Heart right ventricle (tissue), 16 donors: ENCODE measurements around the gene RAB3IL1. TPM values are rescaled to one million over a fixed set of nuclear protein-coding genes. Genes with fewer than 3 reads are reported as not detected.

Source experiments
- ATAC-seq, 8 donors: fragments of 200-7000 bp; cut with Tn5 transposase; one replicate each; pipeline ENCODE4 v1.9.1; 2020; ENCODE audit warnings: mild to moderate bottlenecking in 8 of 8, moderate library complexity in 8 of 8, moderate number of reproducible peaks in 1 of 8
- DNase-seq, 2 donors: peaks; one replicate each; pipeline ENCODE4 v3.0.0-alpha.2; 2020
- H3K27ac ChIP-seq, 10 donors: fragments of 200-600 bp; sonication (generic) in 2 of 10; one replicate each; pipeline versions ENCODE4 v1.5.0 to v1.8.0; 2020 to 2022; ENCODE audit warnings: mild to moderate bottlenecking in 3 of 10
- H3K27me3 ChIP-seq, 7 donors: fragments of 200-600 bp; one replicate each; pipeline ENCODE4 v1.8.0; 2021 to 2022; ENCODE audit warnings: mild to moderate bottlenecking in 2 of 7
- H3K36me3 ChIP-seq, 9 donors: fragments of 200-600 bp; sonication (generic) in 1 of 9; one replicate each; pipeline versions ENCODE4 v1.5.0 to v1.8.0; 2020 to 2022; ENCODE audit warnings: mild to moderate bottlenecking in 2 of 9
- H3K4me1 ChIP-seq, 9 donors: fragments of 200-600 bp; sonication (generic) in 1 of 9; one replicate each; pipeline versions ENCODE4 v1.5.0 to v1.8.0; 2020 to 2022; ENCODE audit warnings: mild to moderate bottlenecking in 4 of 9
- H3K4me3 ChIP-seq, 10 donors: fragments of 200-600 bp; sonication (generic) in 2 of 10; one replicate each; pipeline versions ENCODE4 v1.5.0 to v1.8.0; 2020 to 2022; ENCODE audit warnings: mild to moderate bottlenecking in 7 of 10, moderate library complexity in 2 of 10
- H3K9me3 ChIP-seq, 11 donors: fragments of 200-600 bp in 10 of 11; sonication (generic) in 2 of 11; one replicate each; pipeline versions ENCODE4 v1.5.0 to v1.8.0; 2013 to 2022; ENCODE audit warnings: mild to moderate bottlenecking in 2 of 11, control low read depth in 1 of 11, moderate library complexity in 1 of 11
- CTCF ChIP-seq, 9 donors: fragments of 200-600 bp; sonication (generic) in 2 of 9; IDR thresholded peaks; one replicate each; pipeline versions ENCODE4 v1.5.0 to v1.8.0; 2021 to 2022; ENCODE audit warnings: antibody characterized with exemption in 9 of 9, mild to moderate bottlenecking in 5 of 9, moderate library complexity in 1 of 9
- WGBS, 2 donors: extraction: QIAGEN DNeasy Blood & Tissue Kit; methylation state at CpG; one replicate each; pipeline ENCODE4 v1.1.7; 2013; ENCODE audit warnings: inconsistent platforms in 1 of 2; 5-methylcytosine and 5-hydroxymethylcytosine counted together
- intact Hi-C, 10 donors: fragments of 100-400 bp; cut with DNase I; formaldehyde crosslinking; loops; one replicate each; pipeline versions ENCODE4 v1.11.1 to v1.14.2; 2022
- polyA plus RNA-seq, 2 donors: library from polyadenylated mRNA; stranded (reverse); fragments of 200-250 nt; gene quantifications; one replicate each; pipeline ENCODE4 v1.2.3, GENCODE V29; 2013
- total RNA-seq, 10 donors: library from RNA; stranded (reverse); fragmentation: NEBNext Ultra II Directional in 3 of 10; extraction: Animal tissue kit (Norgen Biotek cat#: 25700) in 3 of 10; gene quantifications; one replicate each; pipeline versions ENCODE4 v1.2.1 to v1.2.4, GENCODE V29; 2021 to 2023
- donor health status: Arrhythmogenic right ventricular cardiomyopathy.
- donor health status: ischemic (EF 13 %, LVEDD 7.1; RV severe dilation, severe dysfunction).
- donor health status: healthy with polysubstance abuse.
- donor health status: DM: no; HTN: yes; CAD: no.
- donor health status: DM: no; HTN: no; CAD: no.
- donor health status: ischemic (EF 25% LVEDD 6.9; RV normal size, moderate dysfunction).
- donor health status: ischemic (EF 25% LVEDD 5.7; RV mildly dilated, moderate dysfunction).
- donor health status: healthy.
- donor health status: DM: yes; HTN: yes; CAD: no.
- donor health status: Ischemic cardiomyopathy.
- donor health status: ischemic (EF 35%, LVEDD 5.7; RV mildly dilated, moderate dysfunction).
- donor health status: nonischemic (EF 11% LVEDD 7.7; RV severe dilation, severe dysfunction).
- donor health status: DM: yes; HTN: yes; CAD: no.
- donor health status: PGD.
- donor health status: ischemic (EF 29% LVEDD 5.4; RV normal size, mild dysfunction).
- donor health status: nonischemic (EF 23%, LVEDD 6.1; RV moderate dilation, normal function).

RAB3IL1 gene
- total and polyA plus RNA-seq, 12 donors, result 3.7 to 11.1 (median 7.5) TPM

GRCh38 chr11:61870541-61871031 is 46.8 kb downstream of the RAB3IL1 start:
- TF ChIP-seq CTCF (IDR thresholded peaks at IDR 0.05), result no peak
- ATAC-seq, result peak in 1 of 8 donors; percentile 14
- Histone ChIP-seq H3K27ac (peak overlapping the region in 9 of 10 donors; percentile 5 to 72 (median 53)), H3K36me3 (peaks cover 0 to 23% (median 0%) of the 10 kb centered on the region in 9 donors), H3K9me3 (no peaks in the 10 kb centered on the region), H3K4me3 (peak overlapping the region in 2 of 10 donors; percentile 10 to 18), H3K27me3 (no peaks in the 10 kb centered on the region), H3K4me1 (peaks cover 6 to 49% (median 31%) of the 10 kb centered on the region in 9 donors)
- intact Hi-C loops, result loop anchor here in 6 of 10 donors (1.0 to 5.0 kb wide), 6 partner anchors 20 to 238 kb away; partner anchors contain the start of gene FADS3 (in 1 of the 6)
- WGBS, 2 donors, result 41 to 54% methylated on average over 10 of the region's 10 CpGs
- DNase-seq, result no peak

GRCh38 chr11:61869708-61870451 is 47.5 kb downstream of the RAB3IL1 start:
- Histone ChIP-seq H3K9me3 (no peaks in the 10 kb centered on the region), H3K27ac (peak overlapping the region in 7 of 10 donors; percentile 5 to 72 (median 51)), H3K36me3 (peaks cover 0 to 27% (median 0%) of the 10 kb centered on the region in 9 donors), H3K27me3 (no peaks in the 10 kb centered on the region), H3K4me3 (no peak overlapping the region), H3K4me1 (peaks cover 6 to 42% (median 31%) of the 10 kb centered on the region in 9 donors)
- no peak for TF ChIP-seq CTCF (IDR thresholded peaks at IDR 0.05)
- ATAC-seq (no peak), DNase-seq (no peak)
- 56 to 67% methylated on average over 21 of the region's 21 CpGs for WGBS, 2 donors
- intact Hi-C loops, result loop anchor here in 5 of 10 donors (2.0 to 10.0 kb wide), 6 partner anchors 21 to 239 kb away; partner anchors contain the start of genes FADS1 (in 1 of the 5) and FADS3 (in 1 of the 5)

- intact Hi-C loops, result loop anchor here in 1 of 10 donors (10.0 kb wide), 1 partner anchor 55 kb away; the partner anchor contains the start of gene FADS1
- H3K9me3 ChIP-seq, result no peaks in the 10 kb centered on the region
- TF ChIP-seq CTCF (IDR thresholded peaks at IDR 0.05), result no peak
- peaks cover 0 to 32% (median 0%) of the 10 kb centered on the region in 9 donors for H3K36me3 ChIP-seq
- DNase-seq (no peak), ATAC-seq (no peak)
- H3K4me3 ChIP-seq, result no peak overlapping the region
- peaks cover 6 to 37% (median 31%) of the 10 kb centered on the region in 9 donors for H3K4me1 ChIP-seq
- no peaks in the 10 kb centered on the region for H3K27me3 ChIP-seq
- 74% methylated on average over 4 of the region's 4 CpGs for WGBS, 2 donors
- no peak overlapping the region for H3K27ac ChIP-seq
Observed at GRCh38 chr11:61869429-61869707, 48.0 kb downstream of the RAB3IL1 start.

GRCh38 chr11:61868571-61869428 is 48.6 kb downstream of the RAB3IL1 start:
- intact Hi-C loops, result loop anchor here in 1 of 10 donors (10.0 kb wide), 1 partner anchor 54 kb away; the partner anchor contains the start of gene FADS1
- H3K36me3 ChIP-seq, result peaks cover 0 to 35% (median 0%) of the 10 kb centered on the region in 9 donors
- peaks cover 6 to 32% (median 27%) of the 10 kb centered on the region in 9 donors for H3K4me1 ChIP-seq
- TF ChIP-seq CTCF (IDR thresholded peaks at IDR 0.05), result no peak
- H3K27me3 ChIP-seq, result no peaks in the 10 kb centered on the region
- H3K4me3 ChIP-seq, result no peak overlapping the region
- no peak overlapping the region for H3K27ac ChIP-seq
- ATAC-seq, result no peak
- no peaks in the 10 kb centered on the region for H3K9me3 ChIP-seq
- no peak for DNase-seq
- 78 to 86% methylated on average over 14 of the region's 14 CpGs for WGBS, 2 donors
